GM19099 (cell line): ENCODE data around the gene SMIM10L1.

Experiments used
- POLR2A ChIP-seq: IDR thresholded peaks from 3 replicates; pipeline ENCODE4 v1.6.1; 2011; ENCODE audit warnings: low read depth; ENCODE audit not compliant: insufficient read length; ENCODE audit errors: extremely low read depth

SMIM10L1 gene

GRCh38 chr12:11166300-11166699 lies 4.7 kb upstream of the SMIM10L1 start:
- no peak for TF ChIP-seq POLR2A

GRCh38 chr12:11170810-11171144 lies 217 bp upstream of the SMIM10L1 start:
- no peak for TF ChIP-seq POLR2A

GRCh38 chr12:11171969-11172675 lies 1.1 kb downstream of the SMIM10L1 start:
- no peak for TF ChIP-seq POLR2A

- no peak for TF ChIP-seq POLR2A
Observed at GRCh38 chr12:11174022-11174421, 3.0 kb downstream of the SMIM10L1 start.

- TF ChIP-seq POLR2A: no peak
Observed at GRCh38 chr12:11178250-11178649, 7.3 kb downstream of the SMIM10L1 start.

- TF ChIP-seq POLR2A: no peak
Observed at GRCh38 chr12:11182529-11182928, 11.5 kb downstream of the SMIM10L1 start.

- no peak for TF ChIP-seq POLR2A
Observed at GRCh38 chr12:11183011-11183410, 12.0 kb downstream of the SMIM10L1 start.

GRCh38 chr12:11186837-11187236 lies 15.8 kb downstream of the SMIM10L1 start, which contains the start of gene TAS2R42:
Gene TAS2R42 (minus strand): TSS chr12:11186937. CDS start chr12:11186937, 0 bp downstream.
- no peak for TF ChIP-seq POLR2A

- no peak for TF ChIP-seq POLR2A
Observed at GRCh38 chr12:11202811-11203210, 31.8 kb downstream of the SMIM10L1 start.

- no peak for TF ChIP-seq POLR2A
Observed at GRCh38 chr12:11204173-11204572, 33.2 kb downstream of the SMIM10L1 start.

- no peak for TF ChIP-seq POLR2A
Observed at GRCh38 chr12:11209113-11209512, 38.1 kb downstream of the SMIM10L1 start.
